ENCODE results near the gene VPS50.
"Not testable (repeated sequence)": the region's sequence is repeated elsewhere in the genome, so short reads cannot be mapped to it uniquely, and the experiment has no call there.

The VPS50 gene

DNA sequence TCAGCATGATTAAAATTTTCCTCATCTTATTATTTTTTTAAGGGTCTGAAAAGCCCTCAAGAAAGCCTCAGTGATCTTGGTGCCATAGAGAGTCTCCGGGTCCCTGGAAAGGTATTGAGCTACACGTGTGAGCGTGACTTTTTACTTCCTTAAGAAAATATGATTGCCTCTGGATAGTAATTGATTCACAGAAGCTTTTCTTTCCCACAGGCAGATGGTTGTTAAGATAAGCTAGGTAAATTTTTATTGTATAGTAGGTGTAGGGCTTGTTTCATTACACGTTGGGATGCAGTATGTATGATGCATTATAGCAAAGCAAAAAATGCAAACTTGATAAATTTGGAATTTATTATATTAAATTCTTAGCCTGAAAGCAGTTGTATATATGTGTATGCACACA lies 7.7 kb downstream of the VPS50 start:
- DNase-seq, result no peak

- DNase-seq, result no peak
These were observed 9.9 kb downstream of the VPS50 start for GRCh38 chr7:93242106-93242505.

DNA sequence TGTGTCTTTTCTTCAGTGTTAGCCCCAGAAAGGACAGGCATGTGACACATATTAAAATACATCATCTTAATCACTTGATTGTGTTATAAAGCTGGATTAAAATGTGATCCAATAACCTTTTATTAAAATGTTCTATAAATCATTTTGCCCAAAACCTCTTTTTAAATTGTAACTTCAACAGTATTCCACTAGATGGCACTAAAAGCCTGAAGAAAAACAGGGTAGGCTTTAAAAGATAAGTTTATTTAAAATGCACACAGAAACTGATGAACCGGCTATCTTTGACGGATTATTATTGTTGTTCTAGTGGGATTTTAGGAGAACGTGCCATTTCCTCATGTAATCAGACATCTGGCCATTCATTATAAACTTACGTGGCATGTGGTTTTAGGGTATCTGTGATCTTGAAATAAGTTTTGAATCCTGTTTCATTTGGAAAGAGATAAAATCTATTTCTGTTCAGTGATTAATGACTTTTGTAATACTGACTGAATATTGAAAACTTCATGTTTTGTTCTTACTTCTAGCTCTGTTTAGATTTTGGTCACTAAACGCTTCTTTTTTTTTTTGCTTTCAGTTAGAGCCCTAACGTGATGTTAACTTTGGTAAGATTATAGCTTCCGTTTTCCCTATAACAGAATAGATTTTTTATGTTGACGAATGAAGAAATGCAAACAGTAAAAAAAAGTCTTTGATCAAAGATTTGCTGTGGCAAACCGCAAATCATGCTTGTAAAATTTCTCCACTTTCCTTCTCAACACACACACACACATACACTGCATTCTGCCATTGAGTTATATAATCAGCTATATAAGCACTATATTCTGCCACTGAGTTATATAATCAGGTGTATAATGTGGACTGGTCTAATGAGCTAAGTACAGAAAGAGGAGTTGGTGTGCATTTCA lies 13.6 kb downstream of the VPS50 start:
- DNase-seq, result peak; percentile 34

DNA sequence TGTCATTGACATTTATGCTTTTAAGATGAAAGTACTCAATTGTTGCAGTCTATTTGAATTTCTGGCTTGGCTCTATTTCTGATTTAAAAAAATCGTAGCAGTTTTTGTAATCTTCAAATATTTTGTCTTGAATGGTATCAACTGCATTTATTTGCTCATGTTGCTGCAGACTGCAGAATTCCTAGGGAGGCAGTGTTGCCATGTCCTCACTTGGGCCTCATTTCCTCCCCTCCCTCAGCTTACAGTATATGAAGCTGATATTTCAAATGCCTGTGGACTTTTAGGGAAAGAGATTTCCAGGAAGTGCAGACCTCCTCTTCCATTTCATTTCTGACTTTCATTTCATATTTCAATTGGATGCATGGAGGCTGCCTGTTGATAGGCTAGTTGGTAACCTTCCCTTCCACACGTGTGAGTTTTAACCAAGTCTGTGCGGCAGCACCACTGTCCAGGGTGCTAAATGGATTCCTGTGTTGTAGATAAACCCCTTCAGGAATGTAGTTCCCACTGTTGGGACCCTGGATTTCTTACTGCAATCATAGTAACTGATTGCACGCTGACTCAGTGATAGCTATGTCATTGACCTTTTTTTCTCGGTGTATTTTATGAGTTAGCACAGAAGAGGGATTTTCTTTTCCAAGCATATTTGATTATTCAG lies 17.5 kb downstream of the VPS50 start:
- DNase-seq, result peak; percentile 58

DNA sequence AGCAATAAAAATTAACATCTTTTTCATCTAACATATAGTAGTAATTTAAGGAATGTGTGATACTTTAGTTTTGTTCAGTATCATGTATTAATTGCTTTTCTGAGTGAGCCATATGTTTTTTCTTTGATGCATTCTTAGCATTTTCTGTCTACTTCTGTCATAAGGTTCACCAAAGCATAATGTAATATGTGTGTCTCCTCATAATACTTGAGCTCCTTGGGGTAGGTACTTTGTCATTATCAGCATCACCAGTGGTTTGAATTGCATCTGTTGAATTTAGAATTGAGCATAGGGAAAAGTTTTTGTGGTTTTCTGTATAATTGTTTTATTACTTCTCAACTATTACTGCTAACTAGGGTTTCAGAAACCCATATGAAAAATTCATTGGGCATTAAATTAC lies 26.5 kb downstream of the VPS50 start:
- DNase-seq, result peak; percentile 49

GRCh38 chr7:93262535-93262934 lies 30.4 kb downstream of the VPS50 start:
- no peak for DNase-seq

GRCh38 chr7:93265220-93265619 lies 33.1 kb downstream of the VPS50 start:
- no peak for DNase-seq

DNA sequence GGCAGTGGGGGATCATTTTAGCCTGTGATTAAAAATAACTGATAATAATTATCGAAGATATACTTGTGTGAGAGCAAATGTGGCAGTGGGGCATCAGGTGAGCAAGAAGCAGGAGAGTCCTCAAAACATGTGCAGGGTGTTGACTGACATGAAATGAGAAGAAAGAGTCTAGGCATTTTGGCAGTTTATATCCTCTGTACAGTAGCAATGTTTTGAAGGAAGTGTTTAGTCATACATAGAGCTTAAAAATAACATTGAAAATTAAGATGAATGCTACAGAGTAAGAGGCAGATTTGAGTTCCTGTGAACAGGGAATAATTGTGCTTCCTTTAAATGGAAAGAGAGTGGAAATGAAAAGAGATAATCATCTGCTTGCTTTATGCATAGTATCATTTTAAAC lies 47.4 kb downstream of the VPS50 start:
- peak; percentile 8 for DNase-seq

GRCh38 chr7:93284908-93285307 lies 52.7 kb downstream of the VPS50 start:
- DNase-seq, result no peak

- DNase-seq, result no peak
These were observed 61.1 kb downstream of the VPS50 start for GRCh38 chr7:93293229-93293628.

GRCh38 chr7:93298206-93298605 lies 66.0 kb downstream of the VPS50 start:
- DNase-seq, result no peak

GRCh38 chr7:93298671-93299070 lies 66.5 kb downstream of the VPS50 start:
- DNase-seq, result peak; percentile 33

GRCh38 chr7:93301736-93302135 lies 69.6 kb downstream of the VPS50 start:
- no peak for DNase-seq

GRCh38 chr7:93307131-93307660 lies 75.0 kb downstream of the VPS50 start:
- peak; percentile 78 for DNase-seq

GRCh38 chr7:93307943-93308342 lies 75.8 kb downstream of the VPS50 start:
- DNase-seq, result no peak

- peak; percentile 22 for DNase-seq
These were observed 78.2 kb downstream of the VPS50 start for GRCh38 chr7:93310346-93310745.

- no peak for DNase-seq
These were observed 82.3 kb downstream of the VPS50 start for GRCh38 chr7:93314449-93314848.

DNA sequence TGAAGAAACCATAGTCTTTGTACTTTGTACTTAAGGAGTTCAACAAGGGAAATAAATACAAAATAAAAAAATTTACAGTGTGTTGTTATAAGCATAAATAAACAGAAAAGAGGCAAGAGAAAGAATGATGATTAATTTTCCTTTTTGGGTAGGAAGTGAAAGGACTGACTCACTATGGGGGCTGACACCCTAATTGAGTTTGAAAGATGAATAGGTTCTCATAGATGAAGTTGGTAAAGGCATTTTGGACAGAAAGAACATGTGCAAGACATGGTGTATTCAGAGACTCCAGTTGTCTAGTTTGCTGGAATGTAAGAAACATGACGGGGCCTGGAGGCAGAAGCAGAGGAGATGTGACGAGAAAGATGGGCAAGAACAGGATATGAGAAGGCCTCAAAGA lies 83.7 kb downstream of the VPS50 start:
- DNase-seq, result peak; percentile 49

GRCh38 chr7:93316730-93317129 lies 84.6 kb downstream of the VPS50 start:
- DNase-seq, result peak; percentile 54

DNA sequence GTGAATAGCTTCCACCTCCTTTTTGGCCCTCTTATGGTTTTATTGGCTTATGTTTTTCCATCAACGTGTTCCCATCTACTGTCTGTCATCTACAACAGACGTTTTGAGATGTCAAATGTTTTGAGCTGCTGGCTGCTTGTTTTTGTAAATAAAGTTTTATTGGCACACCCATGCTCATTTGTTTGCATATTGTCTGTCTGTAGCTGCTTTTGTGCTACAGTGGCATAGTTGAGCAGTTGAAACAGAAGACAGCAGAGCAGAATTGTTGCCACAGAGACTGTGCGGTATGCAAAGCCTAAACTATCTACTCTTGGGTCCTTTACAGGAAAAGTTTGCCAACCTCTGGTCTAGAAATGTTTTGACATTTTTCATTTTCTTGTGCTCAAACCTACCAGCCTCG lies 88.7 kb downstream of the VPS50 start:
- no peak for DNase-seq

DNA sequence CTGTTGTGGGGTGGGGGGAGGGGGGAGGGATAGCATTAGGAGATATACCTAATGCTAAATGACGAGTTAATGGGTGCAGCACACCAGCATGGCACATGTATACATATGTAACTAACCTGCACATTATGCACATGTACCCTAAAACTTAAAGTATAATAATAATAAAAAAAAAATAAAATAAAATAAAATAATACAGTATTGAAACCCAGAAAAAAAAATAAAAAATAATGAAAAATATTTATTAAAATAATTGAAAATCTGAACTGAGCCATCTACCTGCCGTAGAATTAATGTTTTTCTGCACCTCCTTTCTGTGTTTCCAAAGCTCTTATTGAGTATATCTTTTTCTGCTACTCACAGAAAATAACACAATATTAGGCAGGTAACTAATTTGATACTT lies 94.1 kb downstream of the VPS50 start:
- not testable (repeated sequence) for DNase-seq

- peak; percentile 94 for DNase-seq
These were observed 95.0 kb downstream of the VPS50 start for GRCh38 chr7:93327006-93327633.

DNA sequence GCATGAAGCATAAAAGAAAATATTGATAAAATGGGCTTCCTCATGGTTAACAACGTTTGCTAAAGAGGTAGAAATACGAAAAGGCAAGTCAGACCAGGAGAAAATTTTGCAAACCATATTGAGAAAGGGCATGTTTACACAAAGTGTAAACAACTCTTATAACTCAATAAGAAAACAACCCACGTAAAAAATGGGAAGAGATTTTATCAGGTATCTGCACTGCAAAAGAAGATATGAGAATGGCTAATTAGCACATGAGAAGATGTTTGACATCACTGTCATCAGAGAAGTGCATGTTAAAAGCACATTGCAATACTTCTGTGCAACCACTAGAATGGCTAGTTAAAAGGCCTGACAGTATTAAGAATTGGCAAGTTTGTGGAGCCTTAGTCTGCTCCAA lies 99.5 kb downstream of the VPS50 start:
- no peak for DNase-seq

- DNase-seq, result no peak
These were observed 100.0 kb downstream of the VPS50 start for GRCh38 chr7:93332172-93332571.

All from fibroblast of skin of right biceps (primary cell).